Vagina (tissue), 2 donors: ENCODE measurements around the gene DHRSX.
"Not testable (repeated sequence)": the region's sequence is repeated elsewhere in the genome, so short reads cannot be mapped to it uniquely, and the experiment has no call there.

ENCODE experiments used
- POLR2A ChIP-seq, 2 donors: fragments of 450-650 bp; IDR thresholded peaks; one replicate each; pipeline ENCODE4 v1.6.1; 2017; ENCODE audit warnings: antibody characterized with exemption in 2 of 2, mild to moderate bottlenecking in 2 of 2, moderate library complexity in 2 of 2
- POLR2AphosphoS5 ChIP-seq, 2 donors: sonication (generic); formaldehyde crosslinking; IDR thresholded peaks; one replicate each; pipeline ENCODE4 v1.9.0; 2017; ENCODE audit warnings: antibody characterized with exemption in 2 of 2, mild to moderate bottlenecking in 2 of 2, low read depth in 1 of 2; ENCODE audit not compliant: insufficient read depth in 1 of 2
- TF ChIP-seq, protein P1 (sequence below), 3 experiments: fragments of 450-650 bp in 2 of 3; fragments of 200-600 bp in 1 of 3; sonication (generic) in 1 of 3; IDR thresholded peaks; one replicate each; pipeline ENCODE4 v1.5.1; 2017 to 2019; ENCODE audit warnings: antibody characterized with exemption in 3 of 3, mild to moderate bottlenecking in 2 of 3, moderate library complexity in 2 of 3

- not testable (repeated sequence) for TF ChIP-seq POLR2A (IDR thresholded peaks at IDR 0.05); POLR2AphosphoS5 (IDR thresholded peaks at IDR 0.05; ENCODE audit: insufficient read depth in 1 of 2, low read depth in 1 of 2)
- TF ChIP-seq, protein P1, sequence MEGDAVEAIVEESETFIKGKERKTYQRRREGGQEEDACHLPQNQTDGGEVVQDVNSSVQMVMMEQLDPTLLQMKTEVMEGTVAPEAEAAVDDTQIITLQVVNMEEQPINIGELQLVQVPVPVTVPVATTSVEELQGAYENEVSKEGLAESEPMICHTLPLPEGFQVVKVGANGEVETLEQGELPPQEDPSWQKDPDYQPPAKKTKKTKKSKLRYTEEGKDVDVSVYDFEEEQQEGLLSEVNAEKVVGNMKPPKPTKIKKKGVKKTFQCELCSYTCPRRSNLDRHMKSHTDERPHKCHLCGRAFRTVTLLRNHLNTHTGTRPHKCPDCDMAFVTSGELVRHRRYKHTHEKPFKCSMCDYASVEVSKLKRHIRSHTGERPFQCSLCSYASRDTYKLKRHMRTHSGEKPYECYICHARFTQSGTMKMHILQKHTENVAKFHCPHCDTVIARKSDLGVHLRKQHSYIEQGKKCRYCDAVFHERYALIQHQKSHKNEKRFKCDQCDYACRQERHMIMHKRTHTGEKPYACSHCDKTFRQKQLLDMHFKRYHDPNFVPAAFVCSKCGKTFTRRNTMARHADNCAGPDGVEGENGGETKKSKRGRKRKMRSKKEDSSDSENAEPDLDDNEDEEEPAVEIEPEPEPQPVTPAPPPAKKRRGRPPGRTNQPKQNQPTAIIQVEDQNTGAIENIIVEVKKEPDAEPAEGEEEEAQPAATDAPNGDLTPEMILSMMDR (IDR thresholded peaks at IDR 0.05) = not testable (repeated sequence)
Measured at GRCh38 chrX:2460821-2461710, 39.7 kb downstream of the DHRSX start.
